Measurements from ENCODE around the gene PLCH2.
A peak's percentile ranks its signal among the peaks of the same experiment; 100 is the strongest.

The PLCH2 gene

DNA sequence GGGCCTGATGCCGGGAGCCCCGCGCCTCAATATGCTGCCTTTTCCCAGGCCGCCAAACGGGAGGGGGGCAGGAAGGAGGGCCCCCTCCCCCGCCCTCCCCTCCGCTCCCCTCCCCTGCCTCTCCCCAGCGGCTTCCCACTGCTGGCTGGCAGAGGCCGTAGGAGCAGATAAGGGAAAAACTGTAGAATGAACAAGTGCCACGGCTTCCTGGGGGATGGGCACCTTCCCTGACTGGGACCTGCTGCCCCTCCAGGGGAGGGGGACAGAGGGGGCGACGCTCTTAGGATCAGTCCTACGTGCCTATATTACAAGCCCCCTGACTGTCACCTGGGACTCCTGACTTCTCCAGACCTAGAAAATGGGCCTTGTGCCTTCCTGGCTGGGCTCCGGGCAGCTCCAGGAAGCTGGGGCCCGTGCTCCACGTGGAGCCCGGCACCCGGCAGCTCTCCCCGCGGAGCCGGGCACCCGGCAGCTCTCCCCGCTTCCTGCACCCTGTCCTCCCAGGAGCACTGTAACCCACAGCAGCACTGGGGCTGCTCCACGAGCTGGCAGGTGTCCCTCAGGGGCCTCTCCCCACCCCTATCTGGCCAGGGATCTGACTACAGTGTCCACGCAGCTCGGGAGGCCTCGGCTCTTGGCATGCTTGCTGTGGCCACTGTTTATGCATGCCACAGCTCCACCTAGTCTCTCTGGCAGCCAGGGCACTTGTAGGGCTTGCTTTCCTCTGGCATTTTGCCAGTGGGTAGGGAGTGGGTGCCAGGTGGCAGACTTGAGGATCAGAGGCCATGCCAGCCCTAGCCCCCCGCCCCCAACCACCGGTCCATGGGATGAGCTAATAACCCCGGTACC lies 54.6 kb downstream of the PLCH2 start:
- no peak for DNase-seq (ENCODE audit: low read depth)

DNA sequence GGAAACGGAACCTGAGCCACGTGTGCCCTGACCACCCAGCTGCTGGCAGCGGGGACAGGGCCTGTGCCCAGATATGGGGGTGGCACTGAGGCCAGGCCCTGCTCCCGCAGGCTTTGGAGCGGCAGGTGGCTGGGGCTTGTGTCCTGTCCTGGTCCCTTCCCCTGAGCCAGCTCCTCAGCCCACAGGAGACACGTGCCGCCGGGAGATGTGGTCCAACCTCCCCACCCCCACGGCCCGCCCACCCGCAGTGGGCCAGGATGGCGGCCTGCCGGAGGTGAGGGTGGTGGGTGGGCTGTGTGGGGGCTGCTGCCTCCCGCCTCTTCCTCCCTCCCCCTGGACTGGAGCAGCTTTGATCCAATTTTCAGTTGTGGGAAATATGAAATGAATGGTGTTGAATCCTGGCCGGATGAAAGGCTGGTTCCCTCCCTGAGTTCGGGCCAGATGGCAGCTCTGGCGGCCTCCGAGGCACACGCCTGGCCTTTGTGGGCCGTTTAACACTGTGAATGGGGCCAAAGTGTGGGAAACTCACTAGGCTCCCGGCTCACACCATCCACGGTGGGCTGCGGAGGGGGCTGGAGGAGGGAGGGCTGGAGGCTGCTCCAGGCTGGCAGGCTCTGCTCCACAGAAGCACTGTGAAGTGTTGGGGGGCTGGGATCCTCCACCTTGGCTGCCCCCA lies 56.5 kb downstream of the PLCH2 start:
- DNase-seq (ENCODE audit: low read depth) = no peak

DNA sequence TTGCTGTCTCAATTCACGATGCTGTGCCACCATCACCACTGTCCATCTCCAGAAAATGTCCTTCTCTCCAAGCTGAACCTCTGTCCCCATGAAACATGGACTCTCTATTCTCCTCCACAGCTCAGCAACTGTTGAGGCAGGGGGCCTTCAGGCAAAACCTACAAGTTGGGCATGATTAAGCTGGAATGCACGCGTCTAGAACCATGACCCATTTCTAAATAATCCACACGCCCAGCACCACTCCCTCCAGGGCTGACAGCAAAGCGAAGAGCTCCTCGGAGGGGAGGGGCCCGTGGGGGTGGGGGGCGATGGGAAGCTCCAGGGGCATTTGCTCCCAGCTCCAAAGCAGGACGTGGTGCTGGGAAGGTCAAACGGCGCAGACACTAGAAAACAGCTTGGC lies 57.3 kb downstream of the PLCH2 start:
- DNase-seq (ENCODE audit: low read depth) = no peak

DNA sequence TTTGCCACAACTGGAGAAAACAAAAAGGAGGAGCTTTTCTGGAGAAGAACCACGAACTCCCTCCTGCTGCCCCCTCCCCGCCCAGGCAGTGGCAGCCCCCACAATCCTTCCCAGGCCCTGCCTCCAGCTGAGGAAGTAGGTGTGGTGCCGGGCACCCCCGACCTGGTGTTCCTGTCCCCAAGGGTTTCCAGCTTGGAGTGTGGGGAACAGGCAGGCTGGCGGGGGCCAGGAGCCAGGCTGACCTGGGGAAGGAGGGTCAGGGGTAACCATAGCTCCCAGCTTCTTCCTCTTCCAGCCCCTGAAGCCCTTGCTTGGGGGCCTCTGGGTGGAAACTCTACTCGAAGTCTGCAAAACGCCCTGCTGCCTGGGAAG lies 58.2 kb downstream of the PLCH2 start:
- DNase-seq (ENCODE audit: low read depth) = no peak

DNA sequence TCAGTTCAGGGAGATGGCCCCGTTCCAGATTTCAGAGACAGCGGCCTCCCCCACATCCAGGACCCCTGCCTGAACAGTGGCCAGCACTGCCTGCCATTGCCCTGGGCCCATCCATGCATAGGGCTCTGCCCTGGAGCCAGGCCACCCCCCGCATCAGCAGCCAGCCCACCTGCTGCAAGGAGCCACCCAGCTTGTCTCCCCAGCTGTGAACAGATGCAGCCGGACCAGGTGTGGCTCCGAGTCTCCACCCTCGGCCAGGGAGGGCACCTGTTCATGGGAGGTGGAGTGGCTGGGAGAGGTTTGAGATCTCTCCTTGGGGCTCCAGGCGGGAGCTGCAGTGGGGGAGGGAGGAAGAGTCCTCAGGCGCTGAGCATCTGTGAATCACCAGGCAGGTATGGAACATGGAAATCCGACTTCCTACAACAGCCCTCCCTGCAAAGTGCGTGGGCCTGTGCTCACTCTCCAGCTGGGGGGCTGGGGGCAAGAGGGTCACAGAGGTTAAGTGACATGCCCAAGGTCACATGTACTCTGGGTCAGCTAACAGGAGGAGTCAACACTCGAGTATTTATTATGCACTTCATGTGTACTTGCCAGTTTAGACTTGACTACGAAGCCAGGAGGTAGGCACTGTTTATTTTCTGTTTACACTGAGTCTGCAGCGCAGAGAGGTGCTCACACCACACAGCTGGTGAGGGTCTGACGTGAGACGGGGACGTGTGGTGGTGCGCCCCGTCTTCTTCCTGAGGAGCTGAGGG lies 58.8 kb downstream of the PLCH2 start:
- DNase-seq (ENCODE audit: low read depth) = no peak

DNA sequence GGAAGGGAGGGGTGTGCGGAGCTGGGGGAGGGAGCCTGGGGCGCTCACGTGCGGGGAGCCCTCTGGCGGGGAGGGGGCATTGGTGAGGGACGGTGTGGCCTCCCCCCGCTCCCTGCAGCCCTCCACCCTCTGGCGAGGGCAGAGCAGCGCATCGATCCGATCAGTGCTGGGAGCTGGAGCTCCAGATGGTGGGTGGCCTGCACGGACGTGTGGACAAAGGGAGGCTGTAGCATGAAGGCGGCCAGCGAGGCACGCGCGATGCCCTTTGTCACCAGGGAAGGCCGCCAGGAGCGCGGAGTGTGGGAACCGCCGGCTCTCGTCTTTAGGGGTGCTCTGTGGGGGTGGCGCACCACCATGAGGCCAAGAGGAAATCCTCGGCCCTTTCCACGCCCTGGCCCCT lies 59.4 kb downstream of the PLCH2 start:
- DNase-seq (ENCODE audit: low read depth) = no peak

DNA sequence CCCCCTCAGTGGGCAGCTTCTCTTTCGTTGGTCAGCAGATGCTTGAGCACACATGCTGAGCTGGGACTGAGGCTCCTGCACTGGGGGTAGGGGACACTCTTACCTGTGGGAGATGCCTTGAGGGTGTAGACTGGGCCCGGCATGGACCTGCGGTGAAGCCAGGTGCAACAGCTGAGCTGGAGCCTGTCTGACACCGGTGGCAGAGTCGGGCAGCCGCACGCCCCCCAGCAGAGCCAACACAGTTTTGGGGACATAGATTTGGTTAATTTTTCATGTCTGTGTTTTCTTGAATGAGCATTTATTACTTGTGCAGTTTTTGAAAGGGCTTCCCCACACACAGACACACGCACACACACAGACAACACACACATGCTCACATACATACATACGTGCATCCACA lies 59.9 kb downstream of the PLCH2 start:
- no peak for DNase-seq (ENCODE audit: low read depth)

DNA sequence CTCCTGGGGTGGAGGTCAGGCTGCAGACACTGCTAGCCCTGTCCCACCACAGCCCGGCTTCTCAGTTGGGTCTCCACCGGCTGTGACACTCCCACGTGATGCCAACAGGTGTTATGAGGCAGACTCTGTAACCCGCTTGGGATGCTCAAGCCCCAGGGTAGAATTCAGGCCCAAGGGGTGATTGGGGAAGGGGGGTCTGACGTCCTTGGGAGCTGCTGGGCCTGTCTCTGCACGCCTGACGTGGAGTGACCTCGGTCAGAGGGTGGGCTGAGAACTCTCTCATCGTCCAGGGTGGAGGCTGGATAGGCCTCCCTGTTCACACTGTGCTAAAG lies 61.7 kb downstream of the PLCH2 start:
- no peak for DNase-seq (ENCODE audit: low read depth)

DNA sequence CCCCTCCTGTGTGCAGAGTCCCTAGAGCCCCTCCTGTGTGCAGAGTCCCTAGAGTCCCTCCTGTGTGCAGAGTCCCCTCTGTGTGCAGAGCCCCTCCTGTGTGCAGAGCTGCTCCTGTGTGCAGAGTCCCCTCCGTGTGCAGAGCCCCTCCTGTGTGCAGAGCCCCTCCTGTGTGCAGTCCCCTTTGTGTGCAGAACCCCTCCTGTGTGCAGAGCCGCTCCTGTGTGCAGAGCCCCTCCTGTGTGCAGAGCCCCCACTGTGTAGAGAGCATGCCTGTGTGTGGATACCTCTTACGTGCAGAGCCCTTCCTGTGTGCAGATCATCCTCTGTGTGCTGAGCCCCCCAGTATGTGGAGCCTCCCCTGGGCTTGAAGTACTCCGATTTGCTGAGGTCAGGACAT lies 62.3 kb downstream of the PLCH2 start:
- DNase-seq (ENCODE audit: low read depth) = no peak

DNA sequence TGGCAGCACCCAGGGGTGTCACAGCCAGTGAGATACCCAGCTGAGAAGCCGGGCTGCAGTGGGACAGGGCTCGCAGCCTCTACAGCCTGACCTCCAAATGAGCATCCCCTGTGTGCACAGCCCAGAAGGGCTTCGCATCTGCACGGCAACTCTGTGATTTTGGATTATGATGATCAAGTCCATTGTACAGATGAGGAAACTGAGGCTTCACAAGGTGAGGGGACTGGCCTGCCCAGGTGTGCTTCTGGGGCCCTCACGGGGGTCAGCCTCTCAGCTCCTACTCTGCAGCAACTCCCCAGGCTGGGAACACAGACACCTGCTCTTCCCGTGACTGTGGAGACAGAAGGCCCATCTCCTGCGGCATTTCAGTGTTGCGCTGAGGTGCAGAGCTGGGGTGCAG lies 62.8 kb downstream of the PLCH2 start:
- no peak for DNase-seq (ENCODE audit: low read depth)

DNA sequence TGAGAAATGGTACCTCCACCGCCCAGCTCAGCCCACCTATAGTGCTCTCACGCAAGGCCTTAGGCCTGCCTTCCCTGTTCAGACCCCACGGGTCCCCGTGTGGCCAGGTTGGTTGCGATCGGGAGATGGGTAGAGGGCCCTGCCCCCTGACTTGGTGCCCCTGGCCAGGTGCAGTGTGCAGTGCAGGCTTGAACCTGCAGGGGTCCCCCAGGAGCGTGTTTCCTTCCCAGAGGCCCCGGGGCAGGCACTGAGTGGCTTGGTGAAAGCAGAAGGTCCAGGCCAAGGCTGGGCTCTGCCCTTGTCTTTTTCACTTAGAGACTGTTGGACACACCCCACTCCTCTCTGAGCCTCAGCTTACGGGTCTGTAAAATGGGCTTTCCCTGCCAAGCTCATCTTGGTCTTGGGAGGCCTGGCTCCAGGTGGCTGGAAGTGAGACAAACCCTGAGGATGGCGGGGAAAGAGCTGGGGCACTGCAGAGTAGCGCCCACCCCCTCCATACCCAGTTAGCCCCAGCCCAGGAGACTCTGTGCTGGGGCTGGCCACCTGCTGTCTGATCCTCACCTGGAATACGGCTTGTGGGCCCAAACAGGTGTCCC lies 63.3 kb downstream of the PLCH2 start:
- DNase-seq (ENCODE audit: low read depth) = no peak

DNA sequence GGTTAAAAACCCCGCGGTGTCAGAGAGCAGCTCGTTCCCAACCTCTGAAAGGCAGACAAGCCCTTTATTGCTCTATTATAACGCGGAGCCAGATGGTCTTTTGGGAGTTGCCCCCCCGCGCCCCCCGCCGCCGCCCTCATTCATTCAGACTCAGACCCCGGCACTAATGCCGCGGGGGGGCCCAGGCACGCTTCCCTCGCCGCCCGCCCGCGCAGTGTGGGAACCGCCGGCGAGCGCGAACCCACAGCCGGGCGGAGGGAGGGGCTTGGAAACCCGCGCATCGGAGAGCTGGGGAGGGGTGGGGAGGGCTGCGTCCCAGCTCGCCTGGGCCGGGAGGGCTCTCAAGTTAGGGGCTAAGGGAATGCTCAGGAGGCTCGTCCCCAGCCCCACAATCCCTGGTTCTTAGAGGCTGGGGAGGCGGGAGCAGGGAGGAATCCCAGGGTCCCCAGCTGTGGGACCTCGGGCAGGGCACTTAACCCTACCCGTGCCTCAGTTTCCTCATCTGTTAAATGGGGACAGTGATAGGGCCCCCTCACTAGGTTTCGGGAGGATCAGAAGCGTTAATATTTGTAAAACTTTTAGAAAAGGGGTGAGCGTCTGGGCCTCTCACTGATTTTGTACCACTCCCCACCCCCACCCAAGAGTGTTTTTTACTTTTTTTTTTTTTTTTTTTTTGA lies 64.9 kb downstream of the PLCH2 start:
- no peak for DNase-seq (ENCODE audit: low read depth)

DNA sequence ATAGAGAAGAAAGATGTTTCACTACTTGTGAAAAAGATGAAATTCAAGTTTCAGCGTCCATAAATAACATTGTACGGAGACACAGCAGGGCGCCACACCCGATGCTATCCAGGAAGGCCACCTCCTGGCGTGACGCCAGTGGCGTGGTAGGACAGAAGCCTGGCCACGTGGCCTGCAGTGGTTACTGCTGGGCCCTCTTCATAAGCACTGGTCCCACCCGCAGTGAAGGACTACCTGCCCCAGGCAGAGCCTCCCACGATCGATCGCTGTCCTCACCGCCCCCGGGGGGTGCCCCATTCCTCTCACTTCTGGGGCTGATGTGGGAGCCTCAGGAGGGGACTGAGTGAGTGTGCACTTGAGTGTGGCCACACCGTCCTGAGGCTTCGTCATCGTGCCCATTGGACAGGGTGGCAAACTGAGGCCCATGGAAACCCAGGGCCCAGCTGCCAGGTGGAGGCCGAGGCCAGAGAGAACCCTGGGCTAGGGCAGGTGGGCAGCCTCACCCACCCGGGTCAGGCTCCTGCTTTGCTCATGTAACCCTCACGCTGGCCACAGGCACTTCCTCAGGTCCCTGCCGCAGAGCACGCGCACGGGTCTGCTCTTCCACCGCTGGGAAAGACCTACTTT lies 65.6 kb downstream of the PLCH2 start:
- DNase-seq (ENCODE audit: low read depth) = no peak

DNA sequence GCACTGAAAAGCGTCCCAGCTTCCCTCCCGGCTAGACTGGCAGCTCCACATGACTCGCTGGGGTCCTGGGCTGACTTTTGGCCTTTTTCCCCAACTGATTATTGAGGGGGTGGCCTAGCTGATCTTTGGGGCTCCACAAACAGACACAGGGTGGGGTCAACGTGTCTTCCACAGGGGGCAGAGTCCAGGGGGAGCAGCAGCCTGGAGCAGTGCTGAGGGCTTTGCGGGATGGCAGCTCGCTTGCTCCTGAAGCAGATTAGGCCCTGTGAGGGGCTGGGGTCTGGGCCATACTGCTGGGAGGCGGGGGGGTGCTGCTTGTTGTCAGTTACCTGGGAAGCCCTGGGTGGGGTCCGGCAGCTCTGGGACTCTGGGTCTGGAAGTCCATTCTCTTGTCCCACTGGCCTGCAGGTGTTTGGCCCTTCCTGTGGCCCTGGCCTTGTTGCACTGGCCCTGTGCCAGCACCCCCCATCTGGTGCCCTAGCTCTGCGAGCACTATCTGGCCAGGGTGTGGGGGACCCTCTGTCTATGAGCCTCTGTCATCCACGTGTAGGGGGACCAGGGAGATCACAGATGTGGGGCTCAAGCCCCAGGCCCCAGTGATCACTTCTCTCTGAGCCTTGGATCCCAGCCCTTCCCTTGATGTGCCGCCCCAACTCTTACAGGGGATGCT lies 66.3 kb downstream of the PLCH2 start:
- no peak for DNase-seq (ENCODE audit: low read depth)

DNA sequence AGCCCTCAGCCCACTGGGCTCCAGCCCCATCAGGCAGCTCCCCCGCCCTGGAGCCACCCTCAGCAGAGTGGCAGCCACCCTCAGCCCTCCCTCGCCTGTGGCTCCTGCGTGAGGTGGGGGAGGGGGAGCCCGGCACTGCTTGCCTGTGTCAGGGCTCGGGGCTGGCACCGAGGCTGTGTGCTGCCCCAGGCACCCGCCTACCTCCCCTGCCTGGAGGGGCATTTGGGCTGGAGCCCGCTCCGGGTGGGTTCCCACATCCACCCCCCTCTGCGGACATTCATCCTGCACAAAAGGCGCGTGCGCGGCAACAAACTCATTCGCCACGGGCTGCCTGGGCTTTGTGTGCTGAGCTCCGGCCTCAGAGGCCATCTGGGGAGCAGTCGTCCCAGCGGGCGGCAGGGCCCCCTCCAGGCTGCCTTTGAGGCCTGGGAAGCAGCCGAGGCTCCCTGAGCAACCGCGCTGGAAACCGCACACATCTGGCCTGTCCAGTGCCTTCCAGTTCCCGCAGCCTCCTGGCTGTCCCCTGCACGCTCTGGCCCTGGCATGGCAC lies 67.5 kb downstream of the PLCH2 start:
- no peak for DNase-seq (ENCODE audit: low read depth)

DNA sequence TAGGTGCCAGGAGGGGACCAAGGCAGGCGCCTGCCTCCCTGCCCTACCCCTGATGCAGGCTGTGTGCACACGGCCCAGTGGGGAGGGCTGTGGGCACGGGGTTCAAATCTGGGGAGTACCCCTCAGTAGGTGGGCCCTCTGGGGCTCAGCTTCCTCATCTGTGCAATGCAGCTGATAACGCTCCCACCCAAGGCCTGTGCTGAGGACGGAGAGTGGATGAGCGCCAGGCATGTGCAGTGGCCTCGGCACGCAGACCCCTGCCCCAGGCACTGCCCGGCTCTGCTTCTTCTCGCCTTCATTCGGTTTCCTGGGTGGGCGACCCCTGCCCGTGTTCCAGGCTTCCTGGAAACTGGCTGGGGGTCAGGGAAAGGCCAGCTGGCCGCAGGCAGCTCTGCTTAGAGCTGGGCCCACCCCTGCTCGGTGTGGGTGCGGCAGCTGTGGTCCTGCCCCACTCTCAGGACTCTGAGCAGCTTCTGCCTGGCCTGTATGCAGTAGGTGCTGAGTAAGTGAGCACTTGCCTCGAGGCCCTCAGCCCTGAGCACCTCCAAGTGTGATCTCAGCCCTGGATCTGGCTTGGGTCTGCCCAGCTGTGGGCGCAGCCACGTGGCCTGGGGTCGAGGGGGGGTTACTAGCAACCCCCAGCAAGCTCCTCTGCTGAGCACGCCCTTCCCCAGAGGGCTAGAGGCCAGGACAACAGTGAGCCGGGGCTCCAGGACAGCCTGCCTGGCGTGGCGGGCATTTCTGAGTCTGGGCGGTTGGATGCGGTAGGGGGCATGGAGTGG lies 68.2 kb downstream of the PLCH2 start:
- DNase-seq (ENCODE audit: low read depth) = no peak

DNA sequence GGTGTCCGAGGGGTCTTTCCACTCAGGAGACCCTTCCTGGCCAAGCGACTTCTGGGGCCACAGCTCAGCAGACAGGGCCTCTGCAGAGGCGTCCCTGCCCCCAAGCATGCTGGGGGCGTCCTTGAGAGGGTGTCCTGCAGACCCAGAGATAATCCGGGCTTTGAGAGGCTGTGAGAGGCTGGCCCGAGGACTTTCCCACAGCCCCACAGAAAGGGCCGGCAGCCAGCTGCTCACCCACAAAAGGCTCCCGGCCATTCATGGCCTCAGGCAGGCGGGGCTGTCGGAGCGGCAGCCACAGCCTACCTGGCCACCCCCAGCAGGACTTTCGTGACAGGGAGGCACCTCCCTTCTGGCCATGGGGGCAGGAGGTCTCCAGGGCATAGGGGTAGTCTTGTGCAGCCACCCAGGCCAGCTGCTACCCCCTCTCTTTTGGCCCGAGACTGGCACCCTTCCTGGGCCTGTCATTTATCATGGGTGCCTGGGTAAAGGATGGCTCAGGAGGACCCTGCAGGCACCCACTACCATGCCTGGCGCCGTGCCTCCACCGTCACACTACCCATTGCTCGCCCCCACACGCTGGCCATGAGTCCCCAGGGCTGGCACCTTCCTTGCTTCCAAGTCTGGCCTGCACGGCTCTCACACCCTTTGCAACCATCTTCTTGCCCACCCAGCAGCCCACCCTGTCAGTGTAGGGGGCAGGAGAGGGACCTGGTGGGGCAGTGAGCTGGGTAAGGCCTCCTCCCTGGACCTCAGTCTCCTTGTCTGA lies 69.0 kb downstream of the PLCH2 start:
- no peak for DNase-seq (ENCODE audit: low read depth)

DNA sequence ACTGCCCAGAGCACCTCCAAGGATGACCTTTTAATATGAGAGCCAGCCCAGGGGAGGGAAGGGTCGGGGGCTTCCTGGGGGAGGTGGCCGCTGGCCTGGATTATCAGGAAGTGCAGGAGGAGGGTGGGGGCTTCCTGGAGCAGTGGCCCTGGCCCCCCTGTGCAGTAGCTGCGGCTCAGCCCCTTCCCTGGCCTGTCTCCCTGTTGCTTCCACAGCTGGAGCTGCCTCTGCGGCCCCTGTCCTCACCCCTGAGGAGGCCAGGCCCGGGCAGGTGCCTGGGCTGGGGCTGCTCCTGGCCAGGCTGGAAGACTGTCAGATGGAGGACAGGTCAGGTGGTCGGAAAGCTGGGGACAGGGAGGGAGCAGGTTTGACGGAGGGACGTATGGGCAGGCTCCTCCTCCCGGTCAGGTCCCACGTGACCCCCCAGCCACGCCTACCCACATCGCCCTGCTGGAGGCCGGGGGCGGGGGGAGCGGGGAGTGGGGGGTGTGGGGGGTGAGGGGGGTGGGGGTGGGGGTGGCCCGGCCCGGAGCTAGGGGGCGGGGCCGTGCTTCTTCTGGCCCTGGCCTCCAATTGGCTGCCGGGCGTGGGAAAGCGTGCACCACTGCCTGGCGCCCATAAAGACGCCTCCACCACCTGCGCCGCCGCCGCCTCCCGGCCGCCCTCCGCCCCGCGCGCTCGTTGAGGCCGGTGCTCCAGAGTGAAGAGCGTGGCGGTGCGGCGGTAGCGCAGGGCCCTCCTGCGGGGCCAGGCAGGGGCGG lies 69.8 kb downstream of the PLCH2 start:
- DNase-seq (ENCODE audit: low read depth) = peak; percentile 72

All from fibroblast of gingiva (primary cell).